Kidney capillary endothelial cell (primary cell): Measurements from ENCODE around the gene FBN2.
"Not testable (repeated sequence)": the region's sequence is repeated elsewhere in the genome, so short reads cannot be mapped to it uniquely, and the experiment has no call there.

Experiments
- DNase-seq: peaks from one replicate; pipeline ENCODE4 v3.0.0-alpha.2; 2018; ENCODE audit warnings: low spot score

Gene FBN2

GRCh38 chr5:128357226-128357625, 180.8 kb downstream of the FBN2 start:
- DNase-seq: no peak

- DNase-seq: no peak
Observed at GRCh38 chr5:128355961-128356360, 182.1 kb downstream of the FBN2 start.

- DNase-seq: no peak
Observed at GRCh38 chr5:128353441-128354107, 184.5 kb downstream of the FBN2 start.

- DNase-seq: no peak
Observed at GRCh38 chr5:128350705-128351104, 187.3 kb downstream of the FBN2 start.

GRCh38 chr5:128349044-128349858, 188.8 kb downstream of the FBN2 start:
- no peak for DNase-seq

GRCh38 chr5:128346038-128346437, 192.0 kb downstream of the FBN2 start:
- no peak for DNase-seq

- DNase-seq: no peak
Observed at GRCh38 chr5:128345247-128345646, 192.8 kb downstream of the FBN2 start.

- no peak for DNase-seq
Observed at GRCh38 chr5:128343168-128343567, 194.9 kb downstream of the FBN2 start.

GRCh38 chr5:128341056-128341455, 197.0 kb downstream of the FBN2 start:
- DNase-seq: no peak

- no peak for DNase-seq
Observed at GRCh38 chr5:128340648-128341047, 197.4 kb downstream of the FBN2 start.

GRCh38 chr5:128339585-128339984, 198.5 kb downstream of the FBN2 start:
- no peak for DNase-seq

- no peak for DNase-seq
Observed at GRCh38 chr5:128338649-128339048, 199.4 kb downstream of the FBN2 start.

GRCh38 chr5:128335339-128335738, 202.7 kb downstream of the FBN2 start:
- no peak for DNase-seq

GRCh38 chr5:128334010-128334716, 203.9 kb downstream of the FBN2 start:
- no peak for DNase-seq

GRCh38 chr5:128331261-128331660, 206.8 kb downstream of the FBN2 start:
- no peak for DNase-seq

- no peak for DNase-seq
Observed at GRCh38 chr5:128329386-128329939, 208.6 kb downstream of the FBN2 start.

GRCh38 chr5:128328446-128328845, 209.6 kb downstream of the FBN2 start:
- DNase-seq: no peak

- DNase-seq: no peak
Observed at GRCh38 chr5:128328007-128328406, 210.0 kb downstream of the FBN2 start.

GRCh38 chr5:128321418-128321817, 216.6 kb downstream of the FBN2 start:
- DNase-seq: not testable (repeated sequence)

GRCh38 chr5:128318691-128319090, 219.4 kb downstream of the FBN2 start:
- DNase-seq: no peak

GRCh38 chr5:128317481-128317880, 220.6 kb downstream of the FBN2 start:
- DNase-seq: no peak

GRCh38 chr5:128315671-128316070, 222.4 kb downstream of the FBN2 start:
- no peak for DNase-seq

GRCh38 chr5:128305341-128305740, 232.7 kb downstream of the FBN2 start:
- no peak for DNase-seq
